ENCODE measurements around the gene CIRBP. TPM values are rescaled to one million over a fixed set of nuclear protein-coding genes. Genes with fewer than 3 reads are reported as not detected.

The CIRBP gene
- polyA plus RNA-seq, 1 of the 3 experiments (the other 2 are of a cell fraction): 762 TPM

- peaks cover 57 to 59% of the 10 kb centered on the region in 2 experiments for H3K4me1 ChIP-seq (ENCODE audit: control insufficient read depth in 1 of 2, insufficient read depth in 2 of 2, low read depth in 1 of 2, low read length in 1 of 2)
- WGBS (ENCODE audit: low lambda C conversion rate): 60% methylated on average over 18 of the region's 28 CpGs
- peaks cover 5 to 19% of the 10 kb centered on the region in 2 experiments for H3K36me3 ChIP-seq (replicated peaks in 1 of 2; ENCODE audit: control insufficient read depth in 1 of 2, insufficient read depth in 2 of 2, low read length in 1 of 2)
- DNase-seq: no peak
- peak overlapping the region; percentile 72 to 86 for H3K4me3 ChIP-seq (ENCODE audit: low read depth in 2 of 2, low read length in 1 of 2)
- TF ChIP-seq PBX3 (IDR thresholded peaks at IDR 0.05) (no peak), FOXJ3 (CRISPR knock-in tag; IDR thresholded peaks at IDR 0.05) (no peak), RAD21 (IDR thresholded peaks at IDR 0.05; ENCODE audit: low read length) (no peak), NRF1 (IDR thresholded peaks at IDR 0.05; ENCODE audit: low read depth, low read length) (no peak), YY1 (IDR thresholded peaks at IDR 0.05; ENCODE audit: low read depth) (no peak), ELF1 (IDR thresholded peaks at IDR 0.05) (no peak), EZH2phosphoT487 (IDR thresholded peaks at IDR 0.05; ENCODE audit: borderline replicate concordance, low read depth) (no peak), USF2 (IDR thresholded peaks at IDR 0.05; ENCODE audit: borderline replicate concordance, low read depth, low read length) (no peak), IRF3 (IDR thresholded peaks at IDR 0.05; ENCODE audit: low read depth, low read length) (no peak), MAX (IDR thresholded peaks at IDR 0.05; ENCODE audit: low read depth) (no peak), TEAD4 (IDR thresholded peaks at IDR 0.05; ENCODE audit: borderline replicate concordance, insufficient read depth) (no peak), RCOR1 (IDR thresholded peaks at IDR 0.05; ENCODE audit: low read length) (no peak), JUND (IDR thresholded peaks at IDR 0.05) (no peak)
- no peaks in the 10 kb centered on the region for H3K9me2 ChIP-seq
- peak overlapping the region; percentile 96 for H3K9ac ChIP-seq
- H3F3A ChIP-seq (replicated peaks; ENCODE audit: insufficient read depth): peaks cover 45% of the 10 kb centered on the region
- H3K27ac ChIP-seq (ENCODE audit: low read depth in 2 of 2, low read length in 1 of 2): peak overlapping the region; percentile 89 to 92
- ChIA-PET CTCF (interaction anchor here (0.8 to 18.6 kb wide), 7 partner anchors 9 to 55 kb away, joined by 3 to 594 read pairs (median 3); partner anchors contain the start of gene ATP5F1D), POLR2A (interaction anchor here (0.8 to 4.8 kb wide), 4 partner anchors 7 to 18 kb away, joined by 3 to 34 read pairs (median 5); partner anchors contain the start of gene CIRBP)
- peak overlapping the region; percentile 100 for H3K4me2 ChIP-seq
- H3K79me2 ChIP-seq (ENCODE audit: insufficient read depth): peaks cover 26% of the 10 kb centered on the region
- no peaks in the 10 kb centered on the region for H3K9me3 ChIP-seq
- H2AFZ ChIP-seq (ENCODE audit: low read depth): no peak overlapping the region
- no peaks in the 10 kb centered on the region for H3K27me3 ChIP-seq (ENCODE audit: insufficient read depth)
- H4K20me1 ChIP-seq (ENCODE audit: insufficient read depth): peaks cover 19% of the 10 kb centered on the region
These were observed 7.1 kb upstream of the CIRBP start for GRCh38 chr19:1261798-1262622.
